ENCODE data around the gene EHBP1.

DNA sequence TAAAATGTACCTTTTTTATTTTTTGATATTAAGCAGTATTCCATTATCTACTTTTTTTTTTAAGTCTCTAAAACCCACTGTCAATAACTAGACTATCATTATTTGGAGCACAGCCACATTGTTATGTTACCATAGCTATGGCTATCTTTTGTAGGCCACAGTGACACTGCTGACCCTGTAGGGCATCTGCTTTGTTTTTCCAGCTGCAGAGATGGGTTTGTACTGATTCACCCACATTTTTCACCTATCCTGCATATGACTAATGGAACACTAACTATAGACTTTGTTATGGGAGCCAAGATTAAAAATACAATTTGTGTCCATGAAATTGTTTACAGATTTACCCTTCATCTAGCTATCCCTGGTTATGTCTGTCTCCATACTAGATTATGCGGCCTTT, 323.5 kb downstream of the EHBP1 start:
- TF ChIP-seq, protein P1, sequence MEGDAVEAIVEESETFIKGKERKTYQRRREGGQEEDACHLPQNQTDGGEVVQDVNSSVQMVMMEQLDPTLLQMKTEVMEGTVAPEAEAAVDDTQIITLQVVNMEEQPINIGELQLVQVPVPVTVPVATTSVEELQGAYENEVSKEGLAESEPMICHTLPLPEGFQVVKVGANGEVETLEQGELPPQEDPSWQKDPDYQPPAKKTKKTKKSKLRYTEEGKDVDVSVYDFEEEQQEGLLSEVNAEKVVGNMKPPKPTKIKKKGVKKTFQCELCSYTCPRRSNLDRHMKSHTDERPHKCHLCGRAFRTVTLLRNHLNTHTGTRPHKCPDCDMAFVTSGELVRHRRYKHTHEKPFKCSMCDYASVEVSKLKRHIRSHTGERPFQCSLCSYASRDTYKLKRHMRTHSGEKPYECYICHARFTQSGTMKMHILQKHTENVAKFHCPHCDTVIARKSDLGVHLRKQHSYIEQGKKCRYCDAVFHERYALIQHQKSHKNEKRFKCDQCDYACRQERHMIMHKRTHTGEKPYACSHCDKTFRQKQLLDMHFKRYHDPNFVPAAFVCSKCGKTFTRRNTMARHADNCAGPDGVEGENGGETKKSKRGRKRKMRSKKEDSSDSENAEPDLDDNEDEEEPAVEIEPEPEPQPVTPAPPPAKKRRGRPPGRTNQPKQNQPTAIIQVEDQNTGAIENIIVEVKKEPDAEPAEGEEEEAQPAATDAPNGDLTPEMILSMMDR (IDR thresholded peaks at IDR 0.05), result no peak
- no peak for TF ChIP-seq POLR2AphosphoS5 (IDR thresholded peaks at IDR 0.05)

Measured in upper lobe of left lung (tissue), 4 donors.